ENCODE measurements around the gene EPHA1.
"Not testable (repeated sequence)": the region's sequence is repeated elsewhere in the genome, so short reads cannot be mapped to it uniquely, and the experiment has no call there.

EPHA1 gene

DNA sequence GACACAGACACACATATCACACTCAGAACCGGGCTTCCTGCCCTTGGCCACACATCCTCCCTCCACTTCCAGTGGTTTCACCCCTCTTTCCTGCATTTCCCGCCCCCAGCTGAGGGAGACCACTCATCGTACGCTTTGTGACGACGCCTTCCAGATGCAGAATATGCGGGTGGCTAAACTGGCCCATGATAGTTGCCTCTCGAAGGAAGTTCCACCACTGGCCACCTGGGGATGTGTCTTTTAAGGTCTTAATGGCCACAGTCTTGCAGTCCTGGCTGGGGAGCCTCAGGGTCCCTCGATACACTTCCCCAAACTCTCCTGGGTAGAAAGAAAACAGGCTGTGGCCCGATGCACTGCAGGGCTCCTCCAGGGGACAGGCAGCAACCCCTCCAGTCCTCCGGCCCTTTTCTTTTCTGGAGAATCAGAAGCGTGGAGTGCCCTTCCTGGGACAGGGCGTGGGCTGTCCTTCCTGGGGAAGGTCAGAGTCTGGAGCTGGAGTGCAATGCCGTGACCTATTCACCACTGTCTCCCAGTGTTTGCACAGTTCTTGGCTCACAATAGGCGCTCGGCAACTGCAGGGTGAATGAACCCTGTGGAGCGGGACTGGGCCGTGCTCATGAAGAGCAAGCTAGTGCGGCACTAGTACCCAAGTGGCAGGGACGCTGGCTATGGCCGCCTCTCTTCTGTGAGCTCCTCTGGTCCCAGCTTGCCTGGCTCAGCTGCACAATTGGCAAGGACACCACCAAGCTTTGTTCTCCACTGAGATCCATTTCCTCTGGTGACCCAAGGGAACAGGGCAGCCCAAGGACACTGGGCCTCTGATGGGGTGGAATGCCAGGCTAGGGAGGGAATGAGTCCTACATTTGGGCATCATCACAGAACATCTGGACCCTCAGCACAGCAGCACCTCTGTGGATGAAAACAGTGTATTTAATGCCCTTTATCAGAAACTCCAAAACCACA, 13.2 kb downstream of the EPHA1 start:
- no peak overlapping the region for H3K27ac ChIP-seq
- TF ChIP-seq, protein P1, sequence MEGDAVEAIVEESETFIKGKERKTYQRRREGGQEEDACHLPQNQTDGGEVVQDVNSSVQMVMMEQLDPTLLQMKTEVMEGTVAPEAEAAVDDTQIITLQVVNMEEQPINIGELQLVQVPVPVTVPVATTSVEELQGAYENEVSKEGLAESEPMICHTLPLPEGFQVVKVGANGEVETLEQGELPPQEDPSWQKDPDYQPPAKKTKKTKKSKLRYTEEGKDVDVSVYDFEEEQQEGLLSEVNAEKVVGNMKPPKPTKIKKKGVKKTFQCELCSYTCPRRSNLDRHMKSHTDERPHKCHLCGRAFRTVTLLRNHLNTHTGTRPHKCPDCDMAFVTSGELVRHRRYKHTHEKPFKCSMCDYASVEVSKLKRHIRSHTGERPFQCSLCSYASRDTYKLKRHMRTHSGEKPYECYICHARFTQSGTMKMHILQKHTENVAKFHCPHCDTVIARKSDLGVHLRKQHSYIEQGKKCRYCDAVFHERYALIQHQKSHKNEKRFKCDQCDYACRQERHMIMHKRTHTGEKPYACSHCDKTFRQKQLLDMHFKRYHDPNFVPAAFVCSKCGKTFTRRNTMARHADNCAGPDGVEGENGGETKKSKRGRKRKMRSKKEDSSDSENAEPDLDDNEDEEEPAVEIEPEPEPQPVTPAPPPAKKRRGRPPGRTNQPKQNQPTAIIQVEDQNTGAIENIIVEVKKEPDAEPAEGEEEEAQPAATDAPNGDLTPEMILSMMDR (IDR thresholded peaks at IDR 0.05): no peak
- TF ChIP-seq ZFX (IDR thresholded peaks at IDR 0.05; ENCODE audit: borderline replicate concordance): no peak

DNA sequence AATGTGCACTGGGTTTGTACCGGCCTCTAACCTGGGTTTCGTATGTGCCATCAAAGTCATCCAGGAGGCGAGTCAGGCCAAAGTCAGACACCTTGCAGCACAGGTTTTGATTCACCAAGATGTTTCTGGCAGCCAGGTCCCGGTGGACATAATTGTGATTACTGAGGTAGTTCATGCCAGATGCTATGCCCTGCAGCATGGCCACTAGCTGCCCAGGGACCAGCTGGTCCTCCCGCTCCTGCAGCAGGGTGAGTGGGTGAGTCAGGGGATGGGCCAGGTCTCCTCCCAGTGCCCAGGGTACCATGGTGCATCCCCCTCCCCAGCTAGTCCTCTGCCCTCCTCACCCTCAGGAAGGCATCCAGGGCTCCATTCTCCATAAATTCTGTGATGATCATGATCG, 13.9 kb downstream of the EPHA1 start:
- TF ChIP-seq, protein P1 (IDR thresholded peaks at IDR 0.05): no peak
- TF ChIP-seq ZFX (IDR thresholded peaks at IDR 0.05; ENCODE audit: borderline replicate concordance): no peak
- H3K27ac ChIP-seq: no peak overlapping the region

DNA sequence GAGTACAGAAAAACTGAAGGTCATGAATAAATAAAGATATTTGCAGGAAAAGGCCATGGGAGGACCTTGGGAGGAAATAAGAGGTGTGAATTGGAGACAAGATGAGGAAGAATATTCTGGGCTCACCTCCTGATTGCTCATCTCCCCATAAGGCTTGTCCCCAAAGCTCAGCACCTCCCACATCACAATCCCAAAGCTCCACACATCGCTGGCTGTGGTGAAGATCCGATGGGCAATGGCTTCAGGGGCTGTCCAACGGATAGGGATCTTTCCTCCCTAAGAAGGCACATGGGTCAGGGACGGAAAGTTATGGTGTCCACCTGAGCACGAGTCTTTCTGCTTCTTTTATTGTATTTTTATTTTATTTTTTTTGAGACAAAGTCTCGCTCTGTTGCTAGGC, 14.6 kb downstream of the EPHA1 start:
- H3K27ac ChIP-seq: no peak overlapping the region
- TF ChIP-seq, protein P1 (IDR thresholded peaks at IDR 0.05): no peak
- no peak for TF ChIP-seq ZFX (IDR thresholded peaks at IDR 0.05; ENCODE audit: borderline replicate concordance)

DNA sequence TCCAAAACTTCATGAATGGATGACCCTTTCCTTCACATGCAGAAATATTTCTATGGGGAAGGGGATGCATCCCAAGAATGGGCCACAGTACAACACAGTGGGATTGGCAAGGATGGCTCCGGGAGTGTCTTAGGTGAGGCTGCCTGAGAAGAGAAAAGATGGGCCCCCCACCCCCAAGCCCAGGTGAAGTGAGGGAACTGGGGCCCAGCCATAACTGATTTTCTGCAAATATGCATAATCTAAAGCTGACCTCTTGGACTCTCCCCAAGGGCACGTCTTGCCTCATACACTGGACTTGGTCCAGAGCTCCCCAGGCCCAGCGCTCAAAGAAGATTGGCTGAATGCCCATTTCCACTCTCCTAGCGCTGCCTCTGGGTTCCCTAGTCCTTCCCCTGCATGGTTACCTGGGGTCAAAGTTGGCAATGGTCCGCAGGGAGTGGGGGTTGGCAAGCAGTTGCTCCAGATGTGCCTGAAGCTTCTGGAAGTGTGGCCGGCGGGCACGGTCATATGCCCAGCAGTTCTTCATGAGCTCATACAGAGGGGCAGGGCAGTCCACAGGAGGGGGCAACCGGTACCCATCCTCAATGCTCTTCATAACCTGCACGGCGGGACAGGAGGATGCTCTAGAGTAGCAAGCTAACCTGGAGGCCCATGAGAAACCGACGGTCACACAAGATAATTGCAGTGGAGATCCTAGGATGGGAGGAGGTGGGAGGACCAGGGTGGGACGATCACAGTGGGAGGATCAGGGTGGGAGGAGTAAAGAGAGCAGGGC, 15.2 kb downstream of the EPHA1 start:
- H3K27ac ChIP-seq: no peak overlapping the region
- TF ChIP-seq, protein P1 (IDR thresholded peaks at IDR 0.05): no peak

DNA sequence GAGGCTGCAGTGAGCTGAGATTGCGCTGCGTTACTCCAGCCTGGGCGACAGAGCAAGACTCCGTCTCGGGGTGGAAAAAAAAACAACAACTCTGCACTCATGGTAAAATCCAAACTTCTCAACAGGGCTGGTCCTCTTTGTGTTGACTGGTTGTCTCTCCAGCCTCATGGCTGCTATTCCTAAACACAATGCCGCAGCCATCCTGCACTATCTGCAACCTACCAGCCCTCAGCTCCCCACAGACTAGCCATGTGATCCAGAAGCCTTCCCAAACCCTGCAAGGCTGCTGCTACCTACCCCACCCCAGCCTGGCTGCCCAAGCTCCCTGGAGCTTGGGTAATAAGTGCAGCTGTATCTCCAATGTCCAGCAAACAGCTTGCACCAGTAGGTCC, 15.8 kb downstream of the EPHA1 start:
- H3K27ac ChIP-seq: no peak overlapping the region
- no peak for TF ChIP-seq ZFX (IDR thresholded peaks at IDR 0.05; ENCODE audit: borderline replicate concordance)
- TF ChIP-seq, protein P1 (IDR thresholded peaks at IDR 0.05): no peak

DNA sequence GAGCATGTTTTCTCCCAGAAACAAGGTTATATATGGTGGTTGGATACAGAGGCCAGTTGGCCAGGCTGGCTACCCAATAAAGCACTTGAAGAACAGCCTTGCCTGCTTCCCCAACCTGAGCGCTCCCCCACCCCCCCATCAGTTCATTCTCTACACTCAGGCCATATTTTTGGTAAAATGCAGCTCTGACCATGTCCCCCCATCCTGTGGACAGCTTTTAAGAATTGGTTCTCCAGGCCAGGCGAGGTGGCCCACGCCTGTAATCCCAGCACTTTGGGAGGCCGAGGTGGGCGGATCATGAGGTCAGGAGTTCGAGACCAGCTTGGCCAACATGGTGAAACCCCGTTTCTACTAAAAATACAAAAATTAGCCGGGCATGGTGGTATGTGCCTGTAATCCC, 16.2 kb downstream of the EPHA1 start:
- not testable (repeated sequence) for H3K27ac ChIP-seq

DNA sequence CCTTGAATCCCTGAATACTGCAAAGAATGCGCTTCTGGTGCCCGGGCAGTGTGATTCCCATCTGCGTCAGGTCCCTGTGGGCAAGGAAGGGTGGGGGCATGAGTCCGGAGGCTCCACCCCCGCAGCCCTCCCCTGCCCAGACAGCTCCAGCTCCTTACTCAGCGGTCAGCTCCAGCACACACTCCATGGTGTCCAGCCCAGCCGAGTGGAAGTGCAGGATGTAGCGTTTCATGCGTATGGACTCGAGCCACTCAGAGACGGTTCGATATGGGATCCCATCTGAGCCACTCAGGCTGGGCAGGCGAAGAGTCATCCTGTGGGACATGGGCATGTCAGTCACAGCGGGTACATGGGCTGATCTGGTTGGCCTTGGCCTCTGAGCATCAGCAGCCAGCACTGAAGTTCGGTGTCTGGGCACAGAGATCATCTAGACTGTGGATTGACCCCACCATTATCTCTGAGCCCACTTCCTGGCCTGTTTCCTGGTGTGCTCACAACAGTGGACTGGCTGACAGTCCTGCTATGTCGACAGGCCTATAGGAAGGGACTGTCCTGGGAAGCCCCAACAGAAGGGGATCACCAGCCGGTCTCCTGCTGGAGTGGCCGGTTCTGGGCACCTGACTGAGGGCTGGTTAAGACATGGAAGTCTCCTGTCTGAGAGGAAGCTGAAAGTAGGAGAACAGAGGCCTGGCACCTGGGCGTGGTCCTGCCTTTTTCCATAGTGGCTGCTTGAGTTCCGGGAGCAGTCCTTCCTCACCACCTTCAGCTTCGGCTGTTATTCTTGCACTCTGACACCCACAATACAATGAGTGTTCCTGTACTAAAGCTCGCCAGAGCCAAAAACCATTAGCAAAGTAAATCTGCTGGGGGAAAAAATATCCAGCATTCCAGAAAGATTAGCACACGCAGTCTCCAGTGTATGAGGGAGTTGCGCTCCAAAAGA, 16.9 kb downstream of the EPHA1 start:
- no peak overlapping the region for H3K27ac ChIP-seq
- TF ChIP-seq, protein P1 (IDR thresholded peaks at IDR 0.05): no peak
- no peak for TF ChIP-seq ZFX (IDR thresholded peaks at IDR 0.05; ENCODE audit: borderline replicate concordance)
